GM12892 (cell line): Measurements from ENCODE around the gene TMEM214.

Experiments
- POLR2A ChIP-seq: IDR thresholded peaks from 2 replicates; pipeline ENCODE4 v1.6.1; 2011; ENCODE audit warnings: low read depth, low read length, control low read depth
- POLR2AphosphoS5 ChIP-seq: IDR thresholded peaks from 2 replicates; pipeline ENCODE4 v1.6.1; 2011; ENCODE audit warnings: low read depth, low read length, control low read depth
- TAF1 ChIP-seq: IDR thresholded peaks from 2 replicates; pipeline ENCODE4 v1.6.1; 2011; ENCODE audit warnings: low read depth, mild to moderate bottlenecking, control low read depth, low read length, borderline replicate concordance

DNA sequence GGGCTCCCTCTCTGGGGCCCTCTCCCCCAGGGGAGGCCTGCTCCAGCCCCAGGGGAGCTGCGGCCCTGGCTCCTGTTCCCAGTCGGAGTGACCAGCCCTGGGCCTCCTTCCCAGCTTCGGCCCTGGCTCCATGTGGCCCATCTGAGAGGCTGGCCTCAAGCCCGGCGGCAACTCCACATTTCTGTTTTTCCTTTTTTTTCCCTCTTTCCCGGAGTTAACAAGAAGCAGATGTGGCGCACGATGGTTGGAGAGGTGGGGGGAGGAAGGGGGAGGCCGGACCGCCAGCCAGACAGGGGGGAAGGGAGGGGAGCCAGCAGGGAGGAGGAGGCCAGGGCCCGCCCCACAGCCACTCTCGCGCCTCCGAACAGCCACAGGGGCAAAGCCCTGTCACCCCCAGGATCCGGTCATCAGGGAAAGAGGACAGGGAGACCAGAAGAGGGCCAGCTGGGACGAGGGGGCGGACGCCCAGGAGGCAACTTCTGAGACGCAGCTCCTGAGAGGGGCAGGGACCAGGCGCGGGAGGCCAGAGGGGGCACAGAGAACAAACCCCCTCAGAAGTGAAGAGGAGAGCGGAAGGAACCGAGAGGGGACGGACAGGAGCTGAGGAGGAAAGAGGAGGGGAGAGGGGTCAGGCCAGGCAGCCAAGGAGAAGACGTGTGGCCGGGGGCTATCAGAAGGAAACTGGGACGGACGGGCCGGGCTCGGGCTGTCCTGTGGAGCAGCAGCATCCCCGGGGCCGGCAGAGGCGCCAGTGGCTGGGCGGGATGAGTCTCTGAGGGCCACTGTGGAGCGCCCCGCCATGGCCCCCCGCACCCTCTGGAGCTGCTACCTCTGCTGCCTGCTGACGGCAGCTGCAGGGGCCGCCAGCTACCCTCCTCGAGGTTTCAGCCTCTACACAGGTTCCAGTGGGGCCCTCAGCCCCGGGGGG lies 45.8 kb downstream of the TMEM214 start, which contains the start of gene EMILIN1:
- TF ChIP-seq POLR2AphosphoS5: no peak
- no peak for TF ChIP-seq POLR2A
- no peak for TF ChIP-seq TAF1
